Measurements from ENCODE around the gene PKHD1.
"Not testable (repeated sequence)": the region's sequence is repeated elsewhere in the genome, so short reads cannot be mapped to it uniquely, and the experiment has no call there.

The PKHD1 gene

GRCh38 chr6:51929934-51930574 is 157.4 kb downstream of the PKHD1 start:
- Histone ChIP-seq H3K9me3 (ENCODE audit: control insufficient read depth, insufficient read depth, low read length) (no peaks in the 10 kb centered on the region), H3K9ac (ENCODE audit: low read depth, low read length) (no peak overlapping the region), H3K4me1 (ENCODE audit: insufficient read depth, low read length) (no peaks in the 10 kb centered on the region; the same call in 1 of the 2 replicates), H3K36me3 (ENCODE audit: insufficient read depth, low read length) (no peaks in the 10 kb centered on the region)

- Histone ChIP-seq H3K36me3 (ENCODE audit: insufficient read depth, low read length) (no peaks in the 10 kb centered on the region), H3K9ac (ENCODE audit: low read depth, low read length) (no peak overlapping the region), H3K4me1 (ENCODE audit: insufficient read depth, low read length) (no peaks in the 10 kb centered on the region), H3K9me3 (ENCODE audit: control insufficient read depth, insufficient read depth, low read length) (no peaks in the 10 kb centered on the region)
Measured at GRCh38 chr6:51928320-51928719, 159.1 kb downstream of the PKHD1 start.

- Histone ChIP-seq H3K36me3 (ENCODE audit: insufficient read depth, low read length) (no peaks in the 10 kb centered on the region), H3K9me3 (ENCODE audit: control insufficient read depth, insufficient read depth, low read length) (no peaks in the 10 kb centered on the region), H3K4me1 (ENCODE audit: insufficient read depth, low read length) (no peaks in the 10 kb centered on the region), H3K9ac (ENCODE audit: low read depth, low read length) (no peak overlapping the region)
Measured at GRCh38 chr6:51927450-51927849, 160.0 kb downstream of the PKHD1 start.

GRCh38 chr6:51926125-51926524 is 161.3 kb downstream of the PKHD1 start:
- H3K9ac ChIP-seq (ENCODE audit: low read depth, low read length), result no peak overlapping the region
- no peaks in the 10 kb centered on the region for H3K9me3 ChIP-seq (ENCODE audit: control insufficient read depth, insufficient read depth, low read length)
- H3K36me3 ChIP-seq (ENCODE audit: insufficient read depth, low read length), result no peaks in the 10 kb centered on the region
- H3K4me1 ChIP-seq (ENCODE audit: insufficient read depth, low read length), result no peaks in the 10 kb centered on the region

DNA sequence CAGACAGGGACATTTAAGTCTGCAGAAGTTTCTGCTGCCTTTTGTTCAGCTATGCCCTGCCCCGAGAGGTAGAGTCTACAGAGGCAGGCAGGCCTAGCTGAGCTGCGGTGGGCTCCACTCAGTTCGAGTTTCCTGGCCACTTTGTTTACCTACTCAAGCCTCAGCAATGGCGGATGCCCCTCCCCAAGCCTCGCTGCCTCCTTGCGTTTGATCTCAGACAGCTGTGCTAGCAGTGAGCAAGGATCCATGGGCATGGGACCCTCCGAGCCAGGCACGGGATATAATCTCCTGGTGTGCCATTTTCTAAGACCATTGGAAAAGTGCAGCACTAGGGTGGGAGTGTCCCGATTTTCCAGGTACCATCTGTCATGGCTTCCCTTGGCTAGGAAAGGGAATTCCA is 164.9 kb downstream of the PKHD1 start:
- not testable (repeated sequence) for H3K36me3 ChIP-seq (ENCODE audit: insufficient read depth, low read length); H3K4me1 ChIP-seq (ENCODE audit: insufficient read depth, low read length); H3K9ac ChIP-seq (ENCODE audit: low read depth, low read length); H3K9me3 ChIP-seq (ENCODE audit: control insufficient read depth, insufficient read depth, low read length)

GRCh38 chr6:51918347-51918746 is 169.1 kb downstream of the PKHD1 start:
- not testable (repeated sequence) for H3K4me1 ChIP-seq (ENCODE audit: insufficient read depth, low read length); H3K36me3 ChIP-seq (ENCODE audit: insufficient read depth, low read length); H3K9ac ChIP-seq (ENCODE audit: low read depth, low read length); H3K9me3 ChIP-seq (ENCODE audit: control insufficient read depth, insufficient read depth, low read length)

- Histone ChIP-seq H3K4me1 (ENCODE audit: insufficient read depth, low read length) (no peaks in the 10 kb centered on the region), H3K9me3 (ENCODE audit: control insufficient read depth, insufficient read depth, low read length) (no peaks in the 10 kb centered on the region), H3K9ac (ENCODE audit: low read depth, low read length) (no peak overlapping the region; the same call in 1 of the 2 replicates), H3K36me3 (ENCODE audit: insufficient read depth, low read length) (no peaks in the 10 kb centered on the region)
Measured at GRCh38 chr6:51915098-51915497, 172.3 kb downstream of the PKHD1 start.

- H3K36me3 ChIP-seq (ENCODE audit: insufficient read depth, low read length), result no peaks in the 10 kb centered on the region
- 0 out of 2 replicates have a peak, but pooled peaks cover 3% of the 10 kb centered on the region for H3K4me1 ChIP-seq (ENCODE audit: insufficient read depth, low read length)
- no peak overlapping the region for H3K9ac ChIP-seq (ENCODE audit: low read depth, low read length)
- no peaks in the 10 kb centered on the region for H3K9me3 ChIP-seq (ENCODE audit: control insufficient read depth, insufficient read depth, low read length)
Measured at GRCh38 chr6:51913265-51913664, 174.1 kb downstream of the PKHD1 start.

DNA sequence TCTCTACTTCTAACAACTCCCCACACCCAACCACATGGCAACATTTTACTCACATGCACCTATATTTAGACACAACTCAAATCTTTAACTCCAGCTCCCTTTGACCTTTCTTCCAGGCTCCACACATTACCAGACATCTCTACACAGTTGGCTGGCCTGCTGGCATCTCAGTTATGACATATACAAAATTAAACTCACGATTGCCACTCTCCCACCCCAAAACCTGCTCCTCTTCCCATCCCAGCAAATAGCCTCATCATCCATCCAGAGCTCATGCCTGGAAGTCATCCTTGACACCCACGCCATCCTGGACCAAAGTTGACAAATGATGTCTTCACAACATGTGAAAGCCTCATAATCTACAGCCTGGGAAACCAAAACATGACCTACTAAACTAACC is 176.6 kb downstream of the PKHD1 start:
- Histone ChIP-seq H3K9me3 (ENCODE audit: control insufficient read depth, insufficient read depth, low read length) (no peaks in the 10 kb centered on the region), H3K4me1 (ENCODE audit: insufficient read depth, low read length) (0 out of 2 replicates have a peak, but pooled peaks cover 6% of the 10 kb centered on the region), H3K36me3 (ENCODE audit: insufficient read depth, low read length) (no peaks in the 10 kb centered on the region), H3K9ac (ENCODE audit: low read depth, low read length) (no peak overlapping the region)

- H3K36me3 ChIP-seq (ENCODE audit: insufficient read depth, low read length), result no peaks in the 10 kb centered on the region
- H3K4me1 ChIP-seq (ENCODE audit: insufficient read depth, low read length), result 0 out of 2 replicates have a peak, but pooled peaks cover 6% of the 10 kb centered on the region
- H3K9me3 ChIP-seq (ENCODE audit: control insufficient read depth, insufficient read depth, low read length), result no peaks in the 10 kb centered on the region
- no peak overlapping the region for H3K9ac ChIP-seq (ENCODE audit: low read depth, low read length)
Measured at GRCh38 chr6:51908243-51908642, 179.2 kb downstream of the PKHD1 start.

GRCh38 chr6:51901766-51902764 is 185.3 kb downstream of the PKHD1 start:
- H3K9ac ChIP-seq (ENCODE audit: low read depth, low read length), result no peak overlapping the region
- H3K9me3 ChIP-seq (ENCODE audit: control insufficient read depth, insufficient read depth, low read length), result no peaks in the 10 kb centered on the region
- no peaks in the 10 kb centered on the region for H3K36me3 ChIP-seq (ENCODE audit: insufficient read depth, low read length)
- H3K4me1 ChIP-seq (ENCODE audit: insufficient read depth, low read length), result no peaks in the 10 kb centered on the region

DNA sequence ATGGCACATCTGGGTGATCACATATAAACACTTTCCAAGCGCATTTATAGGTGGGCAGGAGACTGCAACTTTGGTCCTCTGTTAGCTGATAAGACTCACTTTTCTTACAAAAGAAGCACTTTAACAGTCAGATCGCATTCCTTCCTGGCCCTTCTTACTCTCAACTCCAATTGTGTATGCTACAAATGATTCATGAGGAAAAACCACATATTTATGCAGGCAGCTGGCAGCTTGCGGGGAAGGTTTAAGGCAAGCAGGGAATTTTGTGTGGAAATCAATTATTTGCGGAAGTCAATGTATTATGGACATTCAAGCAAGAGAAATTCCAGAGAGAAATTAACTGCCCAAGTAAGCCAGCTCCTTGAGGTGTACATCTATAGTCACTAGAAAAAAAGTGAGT is 194.0 kb downstream of the PKHD1 start:
- no peaks in the 10 kb centered on the region for H3K9me3 ChIP-seq (ENCODE audit: control insufficient read depth, insufficient read depth, low read length)
- H3K9ac ChIP-seq (ENCODE audit: low read depth, low read length), result no peak overlapping the region
- no peaks in the 10 kb centered on the region; the same call in 1 of the 2 replicates for H3K4me1 ChIP-seq (ENCODE audit: insufficient read depth, low read length)
- H3K36me3 ChIP-seq (ENCODE audit: insufficient read depth, low read length), result no peaks in the 10 kb centered on the region

DNA sequence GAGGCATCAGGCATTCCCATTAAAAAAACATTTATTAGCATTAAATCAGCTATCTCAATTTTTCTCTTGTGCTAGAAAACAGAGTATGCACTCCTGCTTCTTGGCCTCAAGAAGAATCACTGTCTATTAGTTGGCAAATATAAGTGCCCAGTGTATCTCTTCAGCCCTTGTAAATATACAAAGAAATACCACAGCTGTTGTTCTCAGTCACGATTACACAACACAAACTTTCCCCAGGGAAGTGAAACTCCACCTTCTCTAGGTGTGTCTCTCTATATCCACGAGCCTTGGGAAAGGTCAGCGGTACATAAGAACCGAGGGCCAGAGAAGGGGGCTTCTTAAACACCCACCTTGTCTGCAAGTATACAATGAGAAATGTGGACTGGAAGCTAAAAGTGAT is 194.7 kb downstream of the PKHD1 start:
- H3K9me3 ChIP-seq (ENCODE audit: control insufficient read depth, insufficient read depth, low read length), result no peaks in the 10 kb centered on the region
- H3K36me3 ChIP-seq (ENCODE audit: insufficient read depth, low read length), result no peaks in the 10 kb centered on the region
- H3K4me1 ChIP-seq (ENCODE audit: insufficient read depth, low read length), result no peaks in the 10 kb centered on the region; the same call in 1 of the 2 replicates
- H3K9ac ChIP-seq (ENCODE audit: low read depth, low read length), result no peak overlapping the region

GRCh38 chr6:51892339-51892738 is 195.1 kb downstream of the PKHD1 start:
- Histone ChIP-seq H3K9ac (ENCODE audit: low read depth, low read length) (no peak overlapping the region), H3K4me1 (ENCODE audit: insufficient read depth, low read length) (no peaks in the 10 kb centered on the region; the same call in 1 of the 2 replicates)

GRCh38 chr6:51891784-51892183 is 195.6 kb downstream of the PKHD1 start:
- no peaks in the 10 kb centered on the region for H3K36me3 ChIP-seq (ENCODE audit: insufficient read depth, low read length)
- no peaks in the 10 kb centered on the region for H3K9me3 ChIP-seq (ENCODE audit: control insufficient read depth, insufficient read depth, low read length)
- H3K9ac ChIP-seq (ENCODE audit: low read depth, low read length), result no peak overlapping the region
- H3K4me1 ChIP-seq (ENCODE audit: insufficient read depth, low read length), result no peaks in the 10 kb centered on the region; the same call in 1 of the 2 replicates

More at GRCh38 chr6:51892339-51892738, 195.1 kb downstream of the PKHD1 start:
- Histone ChIP-seq H3K9me3 (ENCODE audit: control insufficient read depth, insufficient read depth, low read length) (no peaks in the 10 kb centered on the region), H3K36me3 (ENCODE audit: insufficient read depth, low read length) (no peaks in the 10 kb centered on the region)
